ENCODE measurements around the gene ZNF195. TPM values are rescaled to one million over a fixed set of nuclear protein-coding genes. Genes with fewer than 3 reads are reported as not detected.
A peak's percentile ranks its signal among the peaks of the same experiment; 100 is the strongest.
"Not testable (repeated sequence)": the region's sequence is repeated elsewhere in the genome, so short reads cannot be mapped to it uniquely, and the experiment has no call there.

The ZNF195 gene
- total RNA-seq, 1 experiment from 2014 or later, result 47.7 TPM

DNA sequence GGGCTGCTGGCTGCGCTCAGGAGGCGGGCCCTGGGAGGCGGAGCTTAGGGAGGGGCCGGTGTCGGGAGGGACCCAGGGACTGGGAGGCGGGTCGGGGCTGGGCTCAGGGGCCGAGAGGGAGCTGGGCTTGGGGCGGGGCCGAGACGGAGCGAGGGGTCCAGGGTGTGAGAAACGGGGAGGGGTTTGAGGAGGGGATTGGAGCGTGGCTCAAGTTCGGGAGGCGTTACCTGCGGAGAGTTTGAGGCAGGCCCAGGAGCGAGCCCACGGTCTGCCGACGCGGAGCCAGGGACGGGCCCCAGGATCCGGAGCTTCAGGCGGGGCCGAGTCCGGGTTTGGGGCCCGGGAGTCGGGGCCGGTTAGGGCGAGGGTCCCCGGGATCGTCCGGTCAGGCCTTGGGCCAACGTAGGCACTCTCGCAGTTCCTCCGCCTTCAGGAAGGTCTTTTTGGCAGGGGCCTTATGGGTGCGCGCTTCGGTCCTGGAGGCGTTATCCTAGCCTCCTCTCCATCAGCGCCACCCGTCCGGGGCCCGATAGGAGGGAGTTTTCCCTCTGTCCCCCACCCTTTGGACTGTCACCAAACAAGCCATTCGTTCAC, 44.3 kb upstream of the ZNF195 start:
- DNase-seq (ENCODE audit: low read depth, low spot score); H3K9me2 ChIP-seq (ENCODE audit: insufficient read depth); H3K9me3 ChIP-seq (ENCODE audit: control insufficient read depth in 1 of 2, insufficient read depth in 1 of 2, low read depth in 1 of 2, low read length in 2 of 2); H3K27me3 ChIP-seq (ENCODE audit: insufficient read depth, low read length); intact Hi-C loops (cut with micrococcal nuclease); RAD21 ChIA-PET (ENCODE audit: low non-redundant PET in 1 of 2, low total read pairs in 2 of 2, uncharacterized antibody in 2 of 2, unreplicated experiment in 2 of 2); H2AFZ ChIP-seq (ENCODE audit: low read depth, low read length, poor library complexity, severe bottlenecking); H4K20me1 ChIP-seq (ENCODE audit: insufficient read depth); H3K36me3 ChIP-seq (ENCODE audit: control insufficient read depth in 1 of 2, insufficient read depth in 2 of 2, low read length in 2 of 2); H3K79me2 ChIP-seq (ENCODE audit: insufficient read depth, low read length); ATAC-seq: not testable (repeated sequence)
- TF ChIP-seq POLR2AphosphoS5 (IDR thresholded peaks at IDR 0.05; ENCODE audit: low read depth, low read length), result peak; percentile 54
- H3K4me1 ChIP-seq (ENCODE audit: control insufficient read depth in 1 of 2, insufficient read depth in 2 of 2, low read length in 2 of 2), result peaks cover 0 to 21% of the 10 kb centered on the region in 2 experiments; a peak in 2 of 4 replicates
- H3K9ac ChIP-seq (ENCODE audit: low read length), result peak overlapping the region; percentile 60
- peak overlapping the region; percentile 45 to 58 for H3K4me3 ChIP-seq (replicated peaks in 1 of 2; ENCODE audit: low read depth in 1 of 2, low read length in 2 of 2)
- peak overlapping the region; percentile 95 for H3K4me2 ChIP-seq (ENCODE audit: low read length)
- H3K27ac ChIP-seq (ENCODE audit: low read depth, low read length), result peak overlapping the region; percentile 63; the same call in 1 of the 2 replicates
- TSS peak; percentile 84 for BruUV-seq (replicated peaks)
- CTCF ChIA-PET, result interaction anchor here (1.0 kb wide), 1 partner anchor 15 kb away, joined by 5 read pairs; no protein-coding TSS in a partner anchor
- POLR2A ChIA-PET, result interaction anchor here (0.6 kb wide), 1 partner anchor 306 kb away, joined by 5 read pairs; no protein-coding TSS in a partner anchor

DNA sequence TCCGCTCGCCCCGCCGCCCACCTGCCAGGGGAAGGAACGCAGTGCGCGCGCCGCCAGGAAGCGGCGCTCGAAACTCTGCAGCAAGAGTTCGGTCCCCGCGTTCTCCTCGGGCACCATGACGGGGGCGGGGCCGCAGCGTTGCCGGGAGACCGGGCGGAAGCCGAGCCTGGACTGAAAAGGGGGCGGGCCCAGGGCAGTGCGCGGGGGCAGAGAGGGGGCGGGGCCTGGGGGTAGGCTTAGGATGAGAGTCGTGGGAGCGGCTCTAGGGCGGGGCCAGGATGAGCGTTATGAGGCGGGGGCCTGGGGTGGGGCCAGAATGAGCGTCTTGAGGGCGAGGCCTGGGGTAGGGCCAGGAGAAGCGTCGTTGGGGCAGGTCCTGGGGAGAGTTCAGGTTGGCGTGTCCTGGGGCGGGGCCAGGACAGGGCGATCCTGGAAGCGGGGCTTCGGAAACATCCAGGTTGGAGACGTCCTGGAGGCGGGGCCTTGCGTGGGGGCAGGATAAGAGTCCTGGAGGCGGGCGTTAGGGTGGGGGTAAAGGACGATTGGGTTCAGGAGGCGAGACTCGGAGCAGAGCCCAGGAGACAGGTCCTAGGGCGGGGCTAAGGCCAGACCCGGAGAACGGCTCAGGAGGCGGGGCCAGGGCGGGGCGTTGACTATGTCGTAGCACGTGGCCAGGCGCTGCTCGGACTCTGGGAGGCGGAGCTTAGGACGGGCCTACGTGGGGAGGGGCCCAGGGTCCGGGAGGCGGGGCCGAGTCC, 43.6 kb upstream of the ZNF195 start:
- peak; percentile 98 for ATAC-seq
- intact Hi-C loops (cut with micrococcal nuclease), result not testable (repeated sequence)
- H3K9ac ChIP-seq (ENCODE audit: low read length), result peak overlapping the region; percentile 86

More for the DNA sequence above, 43.6 kb upstream of the ZNF195 start:
- H3K9me2 ChIP-seq (ENCODE audit: insufficient read depth); H3K36me3 ChIP-seq (ENCODE audit: control insufficient read depth in 1 of 2, insufficient read depth in 2 of 2, low read length in 2 of 2); H3K79me2 ChIP-seq (ENCODE audit: insufficient read depth, low read length); H2AFZ ChIP-seq (ENCODE audit: low read depth, low read length, poor library complexity, severe bottlenecking); H4K20me1 ChIP-seq (ENCODE audit: insufficient read depth); RAD21 ChIA-PET (ENCODE audit: low non-redundant PET in 1 of 2, low total read pairs in 2 of 2, uncharacterized antibody in 2 of 2, unreplicated experiment in 2 of 2); H3K9me3 ChIP-seq (ENCODE audit: control insufficient read depth in 1 of 2, insufficient read depth in 1 of 2, low read depth in 1 of 2, low read length in 2 of 2); H3K27me3 ChIP-seq (ENCODE audit: insufficient read depth, low read length); BruUV-seq (replicated peaks): not testable (repeated sequence)
- peak; percentile 73 for TF ChIP-seq YY1 (IDR thresholded peaks at IDR 0.05; ENCODE audit: extremely low read depth, insufficient replicate concordance, low read depth, low read length)
- 0 out of 2 replicates have a peak, but pooled peaks have one; percentile 23 for TF ChIP-seq SP1 (IDR thresholded peaks at IDR 0.05; ENCODE audit: low read depth)
- TF ChIP-seq POLR2AphosphoS5 (IDR thresholded peaks at IDR 0.05; ENCODE audit: low read depth, low read length), result peak; percentile 38; the same call in 1 of the 2 replicates
- TF ChIP-seq, protein P1, sequence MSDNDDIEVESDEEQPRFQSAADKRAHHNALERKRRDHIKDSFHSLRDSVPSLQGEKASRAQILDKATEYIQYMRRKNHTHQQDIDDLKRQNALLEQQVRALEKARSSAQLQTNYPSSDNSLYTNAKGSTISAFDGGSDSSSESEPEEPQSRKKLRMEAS (IDR thresholded peaks at IDR 0.05), result peak; percentile 53; the same call in 1 of the 2 replicates
- TF ChIP-seq EGR1 (IDR thresholded peaks at IDR 0.05; ENCODE audit: low read depth), result peak; percentile 81
- peak; percentile 94 for DNase-seq (ENCODE audit: low read depth, low spot score)
- ChIA-PET POLR2A (interaction anchor here (0.6 kb wide), 1 partner anchor 307 kb away, joined by 5 read pairs; no protein-coding TSS in a partner anchor), CTCF (interaction anchor here (1.0 kb wide), 1 partner anchor 14 kb away, joined by 5 read pairs; no protein-coding TSS in a partner anchor)
- peak overlapping the region; percentile 78 for H3K27ac ChIP-seq (ENCODE audit: low read depth, low read length)
- H3K4me3 ChIP-seq (replicated peaks in 1 of 2; ENCODE audit: low read depth in 1 of 2, low read length in 2 of 2), result peak overlapping the region; percentile 68 to 76
- H3K4me1 ChIP-seq (ENCODE audit: control insufficient read depth in 1 of 2, insufficient read depth in 2 of 2, low read length in 2 of 2), result peaks cover 0 to 21% of the 10 kb centered on the region in 2 experiments; a peak in 2 of 4 replicates
- peak overlapping the region; percentile 95 for H3K4me2 ChIP-seq (ENCODE audit: low read length)

Data from HCT116 (cell line).